D721Med (cell line): ENCODE results near the gene USB1.

ENCODE experiments used
- DNase-seq: peaks from one replicate; pipeline ENCODE4 v3.0.0; 2011; ENCODE audit warnings: low spot score; ENCODE audit not compliant: insufficient read length
- FAIRE-seq: peaks from 2 replicates; lab custom pipeline; 2011; peaks lifted over from hg19 to GRCh38; lab: Jason Lieb, UNC
- CTCF ChIP-seq: IDR thresholded peaks from 2 replicates; pipeline ENCODE4 v1.5.1; 2012; ENCODE audit warnings: mild to moderate bottlenecking, control low read depth; ENCODE audit not compliant: insufficient read depth; ENCODE audit errors: missing control alignments

USB1 gene

GRCh38 chr16:58019866-58020538 is 18.8 kb downstream of the USB1 start:
- DNase-seq = no peak
- no peak for TF ChIP-seq CTCF
- no peak for FAIRE-seq

GRCh38 chr16:58020628-58021521 is 19.7 kb downstream of the USB1 start:
- peak; percentile 85 for TF ChIP-seq CTCF
- DNase-seq (no peak), FAIRE-seq (no peak)

GRCh38 chr16:58021661-58022551 is 20.7 kb downstream of the USB1 start:
- FAIRE-seq (no peak), DNase-seq (no peak)
- TF ChIP-seq CTCF = no peak

GRCh38 chr16:58022601-58023371 is 21.6 kb downstream of the USB1 start:
- FAIRE-seq (no peak), DNase-seq (no peak)
- TF ChIP-seq CTCF = no peak

- TF ChIP-seq CTCF = no peak
- no peak for FAIRE-seq
- DNase-seq = no peak
Observed at GRCh38 chr16:58024486-58025350, 23.5 kb downstream of the USB1 start.
